T-helper 1 cell treated with Interleukin-12 subunit alpha and Interleukin-12 subunit beta and Interleukin-4 antibody, amounts not matched to agents 30 ng/mL and 1 ng/mL, for 36 hours (primary cell): ENCODE measurements around the gene BMP10. TPM values are rescaled to one million over a fixed set of nuclear protein-coding genes. Genes with fewer than 3 reads are reported as not detected.
"Not testable (repeated sequence)": the region's sequence is repeated elsewhere in the genome, so short reads cannot be mapped to it uniquely, and the experiment has no call there.

ENCODE experiments used
- intact Hi-C: fragments of 100-400 bp; cut with micrococcal nuclease; formaldehyde crosslinking; loops from one replicate; pipeline ENCODE4 v1.15.1; 2024
- total RNA-seq: library from RNA; stranded (reverse); gene quantifications from 2 replicates; pipeline ENCODE4 v1.2.3, GENCODE V29; 2022

Gene BMP10
- total RNA-seq, 1 donor from 2014 or later: 0.27 TPM

GRCh38 chr2:68900496-68901198 is 29.4 kb upstream of the BMP10 start:
- intact Hi-C loops: no loop called here

- intact Hi-C loops: not testable (repeated sequence)
These were observed 24.8 kb upstream of the BMP10 start for GRCh38 chr2:68895981-68896380.

GRCh38 chr2:68889500-68889899 is 18.3 kb upstream of the BMP10 start:
- intact Hi-C loops: no loop called here

GRCh38 chr2:68889021-68889420 is 17.8 kb upstream of the BMP10 start:
- intact Hi-C loops: no loop called here

GRCh38 chr2:68888038-68888704 is 17.0 kb upstream of the BMP10 start:
- intact Hi-C loops: no loop called here

GRCh38 chr2:68885811-68886075 is 14.5 kb upstream of the BMP10 start:
- intact Hi-C loops: no loop called here

- intact Hi-C loops: no loop called here
These were observed 14.0 kb upstream of the BMP10 start for GRCh38 chr2:68885074-68885810.

- intact Hi-C loops: no loop called here
These were observed 9.0 kb upstream of the BMP10 start for GRCh38 chr2:68880213-68880612.

GRCh38 chr2:68879296-68879695 is 8.1 kb upstream of the BMP10 start:
- intact Hi-C loops: no loop called here

GRCh38 chr2:68878753-68879152 is 7.6 kb upstream of the BMP10 start:
- intact Hi-C loops: no loop called here

- intact Hi-C loops: no loop called here
These were observed 7.0 kb upstream of the BMP10 start for GRCh38 chr2:68878071-68878711.

- intact Hi-C loops: no loop called here
These were observed 6.0 kb upstream of the BMP10 start for GRCh38 chr2:68877079-68877772.

GRCh38 chr2:68870215-68870614 is 982 bp downstream of the BMP10 start:
- intact Hi-C loops: no loop called here

- intact Hi-C loops: no loop called here
These were observed 6.1 kb downstream of the BMP10 start for GRCh38 chr2:68865108-68865507.

GRCh38 chr2:68863996-68864395 is 7.2 kb downstream of the BMP10 start:
- intact Hi-C loops: no loop called here

GRCh38 chr2:68862889-68863288 is 8.3 kb downstream of the BMP10 start:
- intact Hi-C loops: no loop called here

GRCh38 chr2:68861330-68861729 is 9.9 kb downstream of the BMP10 start:
- intact Hi-C loops: no loop called here

- intact Hi-C loops: no loop called here
These were observed 11.1 kb downstream of the BMP10 start for GRCh38 chr2:68860111-68860510.

GRCh38 chr2:68857855-68858456 is 13.2 kb downstream of the BMP10 start:
- intact Hi-C loops: no loop called here

GRCh38 chr2:68857202-68857845 is 13.9 kb downstream of the BMP10 start:
- intact Hi-C loops: no loop called here

GRCh38 chr2:68855550-68855949 is 15.6 kb downstream of the BMP10 start:
- intact Hi-C loops: no loop called here
